T-helper 1 cell treated with Interleukin-12 subunit alpha and Interleukin-12 subunit beta and Interleukin-4 antibody, amounts not matched to agents 30 μg/mL and 1 μg/mL, for 36 hours (primary cell): Measurements from ENCODE around the gene ALDH3B2.
"Not testable (repeated sequence)": the region's sequence is repeated elsewhere in the genome, so short reads cannot be mapped to it uniquely, and the experiment has no call there.

Experiments
- H3K27ac Mint-ChIP-seq: one replicate; pipeline ENCODE4 v1.8.0; 2021; ENCODE audit warnings: mild to moderate bottlenecking, mixed read lengths
- H3K27me3 Mint-ChIP-seq: one replicate; pipeline ENCODE4 v1.8.0; 2021; ENCODE audit warnings: low read depth, mixed read lengths
- H3K36me3 Mint-ChIP-seq: one replicate; pipeline ENCODE4 v1.8.0; 2021; ENCODE audit warnings: low read depth, mixed read lengths
- H3K4me1 Mint-ChIP-seq: one replicate; pipeline ENCODE4 v1.8.0; 2021; ENCODE audit warnings: low read depth, mixed read lengths
- H3K4me3 Mint-ChIP-seq: one replicate; pipeline ENCODE4 v1.8.0; 2021; ENCODE audit warnings: mild to moderate bottlenecking, moderate library complexity, mixed read lengths
- H3K9me3 Mint-ChIP-seq: one replicate; pipeline ENCODE4 v1.8.0; 2021; ENCODE audit warnings: mixed read lengths

ALDH3B2 gene, protein sequence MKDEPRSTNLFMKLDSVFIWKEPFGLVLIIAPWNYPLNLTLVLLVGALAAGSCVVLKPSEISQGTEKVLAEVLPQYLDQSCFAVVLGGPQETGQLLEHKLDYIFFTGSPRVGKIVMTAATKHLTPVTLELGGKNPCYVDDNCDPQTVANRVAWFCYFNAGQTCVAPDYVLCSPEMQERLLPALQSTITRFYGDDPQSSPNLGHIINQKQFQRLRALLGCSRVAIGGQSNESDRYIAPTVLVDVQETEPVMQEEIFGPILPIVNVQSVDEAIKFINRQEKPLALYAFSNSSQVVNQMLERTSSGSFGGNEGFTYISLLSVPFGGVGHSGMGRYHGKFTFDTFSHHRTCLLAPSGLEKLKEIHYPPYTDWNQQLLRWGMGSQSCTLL

DNA sequence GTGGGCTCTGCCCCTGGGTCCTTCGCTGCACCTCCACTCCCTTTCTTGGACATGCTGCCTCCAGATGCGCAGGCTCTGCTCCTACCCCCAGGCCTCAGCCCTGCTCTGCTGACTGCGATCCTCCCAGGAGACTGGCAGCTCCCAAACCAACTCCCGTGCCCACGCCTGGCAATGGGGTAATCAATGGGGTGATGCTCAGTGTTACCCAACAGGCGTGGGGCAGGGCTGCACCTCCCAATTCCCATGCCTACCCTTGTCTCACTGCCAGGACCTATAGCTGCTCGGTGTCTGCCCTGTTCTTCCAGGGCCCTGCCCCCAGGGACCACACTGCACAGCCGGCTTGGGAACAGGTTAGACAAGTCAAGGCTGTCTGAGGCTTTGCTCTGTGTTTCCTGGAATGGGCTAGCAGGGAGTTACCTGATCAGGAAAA lies at the start of gene ALDH3B2:
TSS of gene ALDH3B2 (minus strand) at position 182 of the 430 bp plus-strand sequence. CDS start 7,688 bp downstream, outside the sequence.
- Mint-ChIP-seq H3K27me3 (peaks cover 22% of the 10 kb centered on the region), H3K9me3 (peaks cover 6% of the 10 kb centered on the region), H3K36me3 (no peaks in the 10 kb centered on the region), H3K4me3 (no peak within 1 kb of the TSS), H3K27ac (no peak within 1 kb of the TSS), H3K4me1 (no peaks in the 10 kb centered on the region)

DNA sequence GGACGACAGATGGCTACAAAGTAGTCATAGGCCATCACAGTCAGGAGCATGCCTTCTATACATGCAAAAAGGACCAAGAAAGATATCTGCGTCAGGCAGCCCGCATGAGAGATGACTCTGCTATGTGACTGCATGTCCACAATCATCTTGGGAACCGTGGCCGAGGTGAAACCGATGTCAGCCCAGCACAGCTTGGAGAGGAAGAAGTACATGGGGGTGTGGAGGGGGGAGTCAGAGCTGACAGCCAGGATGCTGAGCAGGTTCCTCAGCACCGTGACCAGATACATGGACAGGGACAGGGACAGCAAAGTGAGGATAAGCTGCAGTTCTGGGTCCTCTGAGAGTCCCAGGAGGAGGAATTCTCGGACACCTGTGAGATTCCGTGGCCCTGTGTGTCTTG lies 48.6 kb upstream of the ALDH3B2 start:
- not testable (repeated sequence) for H3K27ac Mint-ChIP-seq, H3K9me3 Mint-ChIP-seq, H3K36me3 Mint-ChIP-seq, H3K4me3 Mint-ChIP-seq, H3K27me3 Mint-ChIP-seq
- H3K4me1 Mint-ChIP-seq = peaks cover 11% of the 10 kb centered on the region

DNA sequence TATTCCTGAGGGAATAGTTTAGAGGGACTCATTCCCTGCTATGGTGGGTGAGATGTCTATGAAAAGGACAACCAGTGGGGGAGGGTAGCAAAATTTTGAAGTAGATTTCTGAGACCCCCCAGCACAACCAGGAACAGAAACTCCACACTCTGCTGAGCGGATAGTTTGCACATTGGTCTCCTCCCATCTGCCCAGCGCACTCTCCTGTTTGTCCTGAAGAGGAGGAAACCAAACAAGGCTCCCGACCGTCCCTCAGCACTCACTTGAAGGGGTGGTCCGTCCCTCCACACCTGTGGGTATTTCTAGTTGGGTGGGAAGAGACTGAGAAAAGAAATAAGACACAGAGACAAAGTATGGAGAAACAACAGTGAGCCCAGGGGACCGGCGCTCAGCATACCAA lies 41.8 kb upstream of the ALDH3B2 start:
- not testable (repeated sequence) for H3K4me1 Mint-ChIP-seq

DNA sequence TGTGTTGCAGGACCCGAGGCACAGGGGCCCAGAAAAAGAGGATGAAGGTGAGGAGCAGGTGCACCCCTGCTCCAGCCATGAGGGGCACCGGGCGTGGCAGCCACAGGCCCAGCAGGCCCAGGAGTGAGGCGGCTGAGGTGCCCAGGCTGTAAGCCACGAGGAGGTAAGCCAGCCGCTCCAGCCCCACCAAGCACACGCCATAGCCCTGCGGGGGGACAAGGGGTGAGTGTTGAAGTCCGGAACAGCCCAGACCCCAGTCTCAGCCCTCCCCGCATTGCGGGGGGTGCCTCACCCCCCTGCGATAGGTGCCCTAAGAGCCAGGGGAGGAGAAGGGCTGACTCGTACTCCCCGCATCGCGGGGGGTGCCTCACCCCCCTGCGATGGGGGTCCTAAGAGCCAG lies 41.4 kb upstream of the ALDH3B2 start:
- peaks cover 20% of the 10 kb centered on the region for H3K27me3 Mint-ChIP-seq
- H3K27ac Mint-ChIP-seq, H3K9me3 Mint-ChIP-seq, H3K36me3 Mint-ChIP-seq, H3K4me1 Mint-ChIP-seq, H3K4me3 Mint-ChIP-seq: not testable (repeated sequence)

More for the DNA sequence above, 41.8 kb upstream of the ALDH3B2 start:
- H3K36me3 Mint-ChIP-seq, H3K27ac Mint-ChIP-seq, H3K4me3 Mint-ChIP-seq, H3K9me3 Mint-ChIP-seq: not testable (repeated sequence)
- H3K27me3 Mint-ChIP-seq = peaks cover 18% of the 10 kb centered on the region

DNA sequence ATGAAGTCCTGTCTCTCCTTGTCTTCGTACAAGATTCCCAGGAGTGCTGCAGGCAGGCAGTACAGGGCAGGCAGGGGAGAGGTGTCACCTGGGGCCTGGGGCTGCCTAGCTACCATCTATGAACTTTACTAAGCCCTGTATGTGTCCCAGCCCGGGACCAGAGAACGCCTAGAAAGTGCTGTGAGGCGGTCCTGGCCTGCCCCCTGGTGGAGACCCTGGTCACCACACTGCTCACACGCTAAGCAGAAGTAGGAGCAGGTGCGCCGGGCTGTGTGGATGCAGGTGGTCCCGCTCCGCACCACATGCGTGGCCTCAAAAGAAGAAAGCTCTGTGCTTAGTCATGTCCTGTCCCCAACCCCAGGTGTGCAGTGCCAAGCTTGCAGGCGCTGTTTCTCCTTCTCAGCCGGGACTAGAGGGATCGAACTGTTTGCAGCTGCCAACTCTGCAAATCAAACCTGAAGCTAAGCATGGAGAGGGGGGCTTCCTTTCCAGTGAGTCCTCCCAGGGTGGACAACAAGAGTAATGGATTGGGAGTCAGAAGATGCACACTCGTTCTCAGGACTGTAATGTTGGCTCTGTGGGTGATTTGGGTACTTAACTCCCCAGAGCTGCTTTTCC lies 39.6 kb upstream of the ALDH3B2 start:
- not testable (repeated sequence) for H3K36me3 Mint-ChIP-seq, H3K4me1 Mint-ChIP-seq, H3K9me3 Mint-ChIP-seq, H3K27ac Mint-ChIP-seq, H3K4me3 Mint-ChIP-seq
- peaks cover 15% of the 10 kb centered on the region for H3K27me3 Mint-ChIP-seq

DNA sequence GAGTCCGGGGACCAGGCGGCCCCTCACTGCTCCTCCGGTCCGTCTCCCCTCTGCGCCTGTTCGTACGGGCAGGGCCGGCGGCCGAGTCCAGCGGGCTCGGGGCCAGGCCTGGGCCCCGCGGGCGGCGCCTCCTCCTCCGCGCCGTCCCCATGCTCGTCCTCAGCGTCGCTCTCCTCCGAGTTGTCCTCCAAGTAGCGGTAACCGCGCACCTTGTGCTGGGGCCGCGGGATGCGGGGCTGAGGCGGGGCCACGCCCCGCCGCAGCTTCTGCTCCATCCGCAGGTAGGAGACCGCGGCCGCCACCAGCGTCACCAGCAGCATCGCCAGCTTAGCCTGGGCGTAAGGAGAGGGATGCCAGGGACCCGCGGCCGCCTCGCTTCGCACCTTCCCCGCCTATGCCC lies 37.3 kb upstream of the ALDH3B2 start:
- not testable (repeated sequence) for H3K4me1 Mint-ChIP-seq, H3K27ac Mint-ChIP-seq, H3K4me3 Mint-ChIP-seq, H3K36me3 Mint-ChIP-seq, H3K9me3 Mint-ChIP-seq
- H3K27me3 Mint-ChIP-seq = peaks cover 13% of the 10 kb centered on the region

DNA sequence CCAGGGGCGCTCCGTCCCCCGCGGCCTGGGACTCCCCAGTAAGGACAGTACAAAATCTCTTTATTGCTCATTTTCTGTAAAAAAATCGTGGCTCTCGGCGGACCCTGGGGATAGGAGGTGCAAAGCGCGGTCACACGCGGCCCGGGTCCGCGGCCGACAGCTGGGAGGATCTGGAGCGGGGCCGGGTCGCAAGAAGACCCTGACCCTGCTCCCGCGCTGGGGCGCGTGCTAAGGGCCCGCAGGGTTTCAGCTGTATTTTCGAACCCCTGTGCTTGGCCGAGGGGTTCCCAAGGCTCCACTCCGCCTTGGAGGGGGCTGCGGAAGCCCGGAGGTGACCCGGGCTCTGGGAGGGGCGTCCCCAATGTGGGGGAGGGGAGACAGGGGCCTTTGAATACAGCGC lies 36.8 kb upstream of the ALDH3B2 start:
- H3K27ac Mint-ChIP-seq, H3K9me3 Mint-ChIP-seq, H3K4me3 Mint-ChIP-seq, H3K4me1 Mint-ChIP-seq, H3K36me3 Mint-ChIP-seq: not testable (repeated sequence)
- H3K27me3 Mint-ChIP-seq = peaks cover 13% of the 10 kb centered on the region

DNA sequence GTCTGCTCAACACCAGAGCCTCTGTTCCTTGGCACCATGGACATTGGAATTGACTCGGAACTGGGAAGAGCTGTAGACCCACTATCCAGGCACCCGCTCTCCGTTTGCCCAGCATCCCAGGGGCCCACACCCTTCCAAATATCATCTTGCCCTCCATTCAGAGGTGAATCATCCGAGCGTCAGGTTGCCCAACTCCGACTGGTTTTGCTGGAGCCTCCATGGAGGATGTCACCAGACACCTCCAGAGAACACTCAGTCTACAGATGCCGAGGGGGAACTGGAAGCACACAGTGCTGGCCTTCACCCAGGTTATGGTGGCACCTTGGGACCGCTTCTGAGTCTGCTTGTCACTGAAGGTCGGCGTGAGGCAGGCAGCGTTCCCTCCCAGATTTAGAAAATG lies 35.4 kb upstream of the ALDH3B2 start:
- not testable (repeated sequence) for H3K36me3 Mint-ChIP-seq, H3K9me3 Mint-ChIP-seq, H3K4me1 Mint-ChIP-seq, H3K4me3 Mint-ChIP-seq, H3K27ac Mint-ChIP-seq
- H3K27me3 Mint-ChIP-seq = peaks cover 13% of the 10 kb centered on the region

DNA sequence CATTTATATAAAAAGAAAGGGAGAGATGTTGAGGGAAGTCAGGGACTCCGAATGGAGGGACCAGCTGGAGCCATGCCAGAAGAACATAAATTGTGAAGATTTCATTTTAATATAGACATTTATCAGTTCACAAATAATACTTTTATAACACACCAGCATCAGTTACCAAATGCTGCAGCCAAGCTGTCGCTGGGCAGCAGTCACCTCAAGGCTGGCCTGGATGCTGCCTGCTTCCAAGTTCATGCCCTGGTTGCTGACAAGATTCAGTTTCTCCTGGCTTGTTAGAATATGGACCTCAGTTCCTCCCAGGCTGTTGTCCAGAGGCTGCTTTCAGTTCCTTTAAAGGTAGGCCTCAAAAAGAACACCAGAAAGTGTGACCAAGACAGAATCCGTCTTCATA lies 30.8 kb upstream of the ALDH3B2 start:
- Mint-ChIP-seq H3K27me3 (peaks cover 10% of the 10 kb centered on the region), H3K4me1 (no peaks in the 10 kb centered on the region), H3K9me3 (no peaks in the 10 kb centered on the region), H3K36me3 (no peaks in the 10 kb centered on the region), H3K27ac (no peak overlapping the region), H3K4me3 (no peak overlapping the region)

DNA sequence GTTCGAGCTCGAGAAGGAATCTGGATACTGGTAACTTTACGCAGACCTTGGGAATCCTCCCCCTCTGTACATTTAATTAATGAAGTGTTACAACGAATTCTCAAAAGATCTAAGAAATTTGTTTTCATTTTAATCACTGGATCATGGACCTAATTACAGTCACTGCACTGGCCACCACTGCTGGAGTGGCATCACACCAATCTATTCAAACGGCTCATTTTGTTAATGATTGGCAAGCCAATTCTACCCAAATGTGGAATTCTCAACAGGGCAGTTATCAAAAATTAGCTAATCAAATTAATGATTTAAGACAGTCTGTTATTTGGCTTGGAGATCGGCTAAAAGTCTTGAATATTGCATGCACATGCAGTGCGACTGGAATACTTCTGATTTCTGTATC lies 30.1 kb upstream of the ALDH3B2 start:
- Mint-ChIP-seq H3K27ac (no peak overlapping the region), H3K9me3 (no peaks in the 10 kb centered on the region), H3K4me1 (no peaks in the 10 kb centered on the region), H3K27me3 (peaks cover 10% of the 10 kb centered on the region), H3K4me3 (no peak overlapping the region), H3K36me3 (no peaks in the 10 kb centered on the region)

DNA sequence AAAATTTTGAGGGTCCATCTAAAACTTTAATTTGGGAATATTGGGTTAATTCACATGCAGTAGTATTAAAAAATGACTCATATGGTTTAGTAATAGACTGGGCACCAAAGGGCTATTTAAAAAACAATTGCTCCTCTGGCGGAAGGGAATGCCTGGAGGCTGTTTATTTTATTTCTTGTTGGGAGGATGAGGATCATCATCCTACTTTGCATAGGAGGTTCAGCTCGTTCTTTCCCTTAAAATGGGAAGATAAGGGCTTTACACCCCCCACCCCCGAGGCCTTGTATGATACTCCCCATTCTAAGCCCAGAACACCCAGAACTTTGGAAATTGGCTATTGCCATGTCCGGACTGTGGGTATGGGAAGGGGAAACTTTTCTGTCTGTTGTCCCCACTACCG lies 29.3 kb upstream of the ALDH3B2 start:
- H3K27ac Mint-ChIP-seq, H3K4me3 Mint-ChIP-seq, H3K9me3 Mint-ChIP-seq, H3K36me3 Mint-ChIP-seq, H3K4me1 Mint-ChIP-seq: not testable (repeated sequence)
- H3K27me3 Mint-ChIP-seq = peaks cover 10% of the 10 kb centered on the region

DNA sequence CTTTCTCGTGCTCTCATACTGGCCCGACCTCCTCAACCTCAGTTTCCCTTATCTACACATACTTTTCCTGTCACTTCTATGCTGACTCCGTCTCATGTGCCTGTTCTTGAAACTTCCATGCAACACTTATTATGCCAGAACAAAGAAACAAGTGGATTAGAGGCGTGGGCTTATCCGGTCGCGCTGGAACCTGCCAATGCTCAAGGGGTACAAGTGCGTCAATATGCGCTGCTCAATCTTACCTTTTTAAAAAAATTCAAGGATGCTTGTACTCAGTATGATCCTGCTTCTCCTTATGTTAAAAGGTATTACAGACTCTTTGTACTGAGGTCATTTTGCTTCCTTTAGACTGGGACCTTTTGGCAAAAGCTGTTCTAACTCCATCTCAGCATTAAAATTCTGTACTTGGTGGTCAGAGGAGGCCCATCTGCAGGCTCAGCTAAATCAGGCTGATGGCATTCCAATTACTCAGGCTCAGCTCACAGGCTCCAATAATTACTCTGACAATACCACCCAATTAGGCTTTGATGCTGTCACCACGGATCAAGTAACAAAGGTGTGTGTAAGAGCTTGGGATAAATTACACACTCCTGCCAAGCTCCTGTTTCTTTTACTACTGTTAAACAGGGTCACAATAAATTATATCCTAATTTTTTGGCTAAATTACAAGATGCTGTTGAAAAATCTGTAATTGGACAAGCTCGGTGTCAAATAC lies 26.3 kb upstream of the ALDH3B2 start:
- Mint-ChIP-seq H3K27me3 (peaks cover 12% of the 10 kb centered on the region), H3K9me3 (no peaks in the 10 kb centered on the region), H3K36me3 (no peaks in the 10 kb centered on the region), H3K4me1 (no peaks in the 10 kb centered on the region), H3K4me3 (no peak overlapping the region), H3K27ac (no peak overlapping the region)

DNA sequence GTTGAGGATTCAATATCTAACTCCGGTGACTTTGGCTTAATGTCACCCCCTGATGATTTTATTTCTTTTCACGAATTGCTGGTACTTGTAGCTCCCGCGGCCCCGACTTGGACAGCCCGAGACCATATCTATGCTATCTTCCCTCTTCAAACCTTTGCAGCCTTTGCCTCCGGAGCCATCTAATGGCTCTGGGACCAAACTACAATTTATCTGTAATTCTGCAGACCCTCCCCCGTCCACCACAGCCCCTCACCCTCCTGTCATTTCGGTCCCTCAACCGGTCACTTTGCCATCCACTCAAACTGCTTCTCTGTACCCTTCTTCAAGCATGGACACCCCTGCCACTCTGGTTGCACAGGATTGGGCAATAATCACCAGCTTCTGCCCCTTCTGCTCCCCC lies 25.7 kb upstream of the ALDH3B2 start:
- Mint-ChIP-seq H3K9me3 (no peaks in the 10 kb centered on the region), H3K4me3 (no peak overlapping the region), H3K27me3 (peaks cover 15% of the 10 kb centered on the region), H3K4me1 (no peaks in the 10 kb centered on the region), H3K36me3 (no peaks in the 10 kb centered on the region), H3K27ac (no peak overlapping the region)

DNA sequence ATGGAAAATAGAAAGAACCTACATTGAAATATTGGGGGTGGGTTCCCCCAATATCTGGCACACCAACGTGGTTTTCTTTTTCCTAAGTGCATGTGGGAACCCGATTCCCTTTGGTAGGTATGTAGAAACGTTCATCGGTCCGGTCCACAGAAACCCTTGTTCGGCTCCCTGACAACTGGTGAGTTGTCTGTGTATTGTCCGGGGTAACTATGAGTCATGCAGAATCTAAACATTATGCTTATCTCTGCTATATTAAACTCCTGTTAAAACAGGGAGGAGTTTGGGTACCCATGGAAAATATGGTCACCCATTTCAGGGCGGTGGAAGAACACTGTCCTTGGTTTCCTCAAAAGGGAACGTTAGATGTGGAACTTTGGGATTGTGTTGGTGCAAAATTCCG lies 25.1 kb upstream of the ALDH3B2 start:
- Mint-ChIP-seq H3K36me3 (no peaks in the 10 kb centered on the region), H3K27ac (no peak overlapping the region), H3K27me3 (peaks cover 15% of the 10 kb centered on the region), H3K9me3 (no peaks in the 10 kb centered on the region), H3K4me3 (no peak overlapping the region), H3K4me1 (no peaks in the 10 kb centered on the region)

DNA sequence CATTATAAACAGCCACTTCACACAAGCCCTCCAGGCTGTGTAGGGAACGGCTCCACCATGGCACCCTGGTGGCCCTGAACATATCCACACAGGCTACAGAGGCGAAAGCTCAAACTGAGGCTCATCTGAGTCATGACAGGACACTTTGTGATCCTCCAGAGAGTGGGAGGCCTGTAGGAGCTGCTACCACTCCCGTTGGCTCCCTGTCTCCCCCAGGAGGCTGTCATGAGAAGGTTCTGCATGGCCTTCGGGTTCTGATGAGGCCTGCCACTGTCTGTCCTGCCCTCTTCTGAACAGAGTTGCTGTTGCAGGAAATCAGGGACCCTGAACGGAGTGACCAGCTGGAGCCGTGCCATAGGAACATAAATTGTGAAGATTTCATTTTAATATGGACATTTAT lies 23.8 kb upstream of the ALDH3B2 start:
- Mint-ChIP-seq H3K36me3 (no peaks in the 10 kb centered on the region), H3K27ac (no peak overlapping the region), H3K4me3 (no peak overlapping the region), H3K4me1 (no peaks in the 10 kb centered on the region), H3K27me3 (peaks cover 14% of the 10 kb centered on the region), H3K9me3 (no peaks in the 10 kb centered on the region)
